Activated naive CD4-positive, alpha-beta T cell treated with anti-CD3 and anti-CD28 coated beads, Interleukin-2, amount 50 U/mL, for 72 hours (primary cell): ENCODE measurements around the gene CABP2. TPM values are rescaled to one million over a fixed set of nuclear protein-coding genes. Genes with fewer than 3 reads are reported as not detected.

Experiments
- ATAC-seq, 2 donors: fragments of 150-1000 bp; cut with Tn5 transposase; 2 replicates each; pipeline ENCODE4 v1.10.0; 2021; ENCODE audit warnings: mild to moderate bottlenecking in 2 of 2, moderate library complexity in 2 of 2
- DNase-seq, 2 donors: peaks; one replicate each; pipeline ENCODE4 v3.0.0; 2021 to 2022; ENCODE audit warnings: low spot score in 2 of 2
- H3K27ac Mint-ChIP-seq, 2 donors: one replicate each; pipeline ENCODE4 v1.8.0; 2022; ENCODE audit warnings: mild to moderate bottlenecking in 2 of 2, mixed read lengths in 2 of 2
- H3K36me3 Mint-ChIP-seq, 2 donors: one replicate each; pipeline ENCODE4 v1.8.0; 2022; ENCODE audit warnings: mixed read lengths in 2 of 2
- H3K9me3 Mint-ChIP-seq, 2 donors: one replicate each; pipeline ENCODE4 v1.8.0; 2022; ENCODE audit warnings: mixed read lengths in 2 of 2
- total RNA-seq, 2 donors: library from RNA; stranded (reverse); gene quantifications; one replicate each; pipeline ENCODE4 v1.2.3, GENCODE V29; 2022

Gene CABP2
- total RNA-seq, 2 donors from 2014 or later = not detected

- no peaks in the 10 kb centered on the region for H3K36me3 Mint-ChIP-seq
- no peaks in the 10 kb centered on the region for H3K9me3 Mint-ChIP-seq
- DNase-seq (no peak), ATAC-seq (no peak)
- no peak overlapping the region for H3K27ac Mint-ChIP-seq
These were observed 21.5 kb upstream of the CABP2 start for GRCh38 chr11:67544616-67545242.

GRCh38 chr11:67543585-67543984 is 20.3 kb upstream of the CABP2 start:
- Mint-ChIP-seq H3K9me3 (no peaks in the 10 kb centered on the region), H3K27ac (peak overlapping the region in 1 of 2 donors; percentile 36), H3K36me3 (no peaks in the 10 kb centered on the region)
- ATAC-seq = no peak
- no peak for DNase-seq

- ATAC-seq (no peak), DNase-seq (no peak)
- Mint-ChIP-seq H3K9me3 (no peaks in the 10 kb centered on the region), H3K27ac (no peak overlapping the region), H3K36me3 (no peaks in the 10 kb centered on the region)
These were observed 19.7 kb upstream of the CABP2 start for GRCh38 chr11:67542971-67543370.

- Mint-ChIP-seq H3K27ac (no peak overlapping the region), H3K36me3 (no peaks in the 10 kb centered on the region), H3K9me3 (no peaks in the 10 kb centered on the region)
- no peak for DNase-seq
- no peak for ATAC-seq
These were observed 18.9 kb upstream of the CABP2 start for GRCh38 chr11:67542169-67542568.

- ATAC-seq (no peak), DNase-seq (no peak)
- Mint-ChIP-seq H3K9me3 (no peaks in the 10 kb centered on the region), H3K36me3 (no peaks in the 10 kb centered on the region), H3K27ac (no peak overlapping the region)
These were observed 18.0 kb upstream of the CABP2 start for GRCh38 chr11:67541198-67541597.

- ATAC-seq (no peak), DNase-seq (no peak)
- peaks cover 1 to 2% of the 10 kb centered on the region in 2 donors for H3K9me3 Mint-ChIP-seq
- H3K27ac Mint-ChIP-seq = no peak overlapping the region
- peaks cover 1 to 2% of the 10 kb centered on the region in 2 donors for H3K36me3 Mint-ChIP-seq
These were observed 16.3 kb upstream of the CABP2 start for GRCh38 chr11:67539550-67539949.

- Mint-ChIP-seq H3K9me3 (peaks cover 5 to 7% of the 10 kb centered on the region in 2 donors), H3K36me3 (peaks cover 4 to 8% of the 10 kb centered on the region in 2 donors), H3K27ac (no peak overlapping the region)
- ATAC-seq (no peak), DNase-seq (no peak)
These were observed 15.7 kb upstream of the CABP2 start for GRCh38 chr11:67538823-67539505.

- no peak for ATAC-seq
- no peak for DNase-seq
- H3K9me3 Mint-ChIP-seq = peaks cover 9 to 11% of the 10 kb centered on the region in 2 donors
These were observed 15.1 kb upstream of the CABP2 start for GRCh38 chr11:67538306-67538705.

GRCh38 chr11:67535561-67535960 is 12.3 kb upstream of the CABP2 start:
- peaks cover 15 to 17% of the 10 kb centered on the region in 2 donors for H3K9me3 Mint-ChIP-seq
- no peak for ATAC-seq
- no peak for DNase-seq
- peaks cover 10 to 13% of the 10 kb centered on the region in 2 donors for H3K36me3 Mint-ChIP-seq
- H3K27ac Mint-ChIP-seq = no peak overlapping the region

More at GRCh38 chr11:67538306-67538705, 15.1 kb upstream of the CABP2 start:
- H3K36me3 Mint-ChIP-seq = peaks cover 10 to 13% of the 10 kb centered on the region in 2 donors
- H3K27ac Mint-ChIP-seq = peak overlapping the region in 1 of 2 donors; percentile 11

GRCh38 chr11:67534070-67534679 is 10.9 kb upstream of the CABP2 start:
- Mint-ChIP-seq H3K9me3 (peaks cover 15 to 17% of the 10 kb centered on the region in 2 donors), H3K36me3 (peaks cover 10 to 13% of the 10 kb centered on the region in 2 donors), H3K27ac (no peak overlapping the region)
- no peak for DNase-seq
- ATAC-seq = no peak

GRCh38 chr11:67532889-67533288 is 9.6 kb upstream of the CABP2 start:
- H3K27ac Mint-ChIP-seq = no peak overlapping the region
- H3K9me3 Mint-ChIP-seq = peaks cover 15 to 17% of the 10 kb centered on the region in 2 donors
- ATAC-seq = no peak
- peaks cover 10 to 13% of the 10 kb centered on the region in 2 donors for H3K36me3 Mint-ChIP-seq
- no peak for DNase-seq

- Mint-ChIP-seq H3K9me3 (peaks cover 19 to 28% of the 10 kb centered on the region in 2 donors), H3K27ac (no peak overlapping the region), H3K36me3 (peaks cover 10 to 13% of the 10 kb centered on the region in 2 donors)
- ATAC-seq (no peak), DNase-seq (no peak)
These were observed 7.0 kb upstream of the CABP2 start for GRCh38 chr11:67530282-67530592.

- no peak for ATAC-seq
- Mint-ChIP-seq H3K9me3 (peaks cover 9 to 16% of the 10 kb centered on the region in 2 donors), H3K27ac (no peak overlapping the region), H3K36me3 (no peaks in the 10 kb centered on the region)
- no peak for DNase-seq
These were observed 5.1 kb upstream of the CABP2 start for GRCh38 chr11:67528376-67528775.

- DNase-seq (no peak), ATAC-seq (no peak)
- H3K36me3 Mint-ChIP-seq = no peaks in the 10 kb centered on the region
- no peak overlapping the region for H3K27ac Mint-ChIP-seq
- H3K9me3 Mint-ChIP-seq = peaks cover 4 to 11% of the 10 kb centered on the region in 2 donors
These were observed 2.2 kb upstream of the CABP2 start for GRCh38 chr11:67525275-67525976.

GRCh38 chr11:67524480-67524808 is 1.2 kb upstream of the CABP2 start:
- Mint-ChIP-seq H3K36me3 (no peaks in the 10 kb centered on the region), H3K9me3 (peaks cover 4 to 11% of the 10 kb centered on the region in 2 donors), H3K27ac (no peak overlapping the region)
- ATAC-seq (no peak), DNase-seq (no peak)

GRCh38 chr11:67523556-67524479 is 572 bp upstream of the CABP2 start:
- H3K27ac Mint-ChIP-seq = no peak overlapping the region
- peaks cover 4 to 11% of the 10 kb centered on the region in 2 donors for H3K9me3 Mint-ChIP-seq
- DNase-seq = no peak
- H3K36me3 Mint-ChIP-seq = no peaks in the 10 kb centered on the region
- ATAC-seq = no peak
